HepG2 (cell line): Measurements from ENCODE around the gene PROX2. TPM values are rescaled to one million over a fixed set of nuclear protein-coding genes. Genes with fewer than 3 reads are reported as not detected.
A peak's percentile ranks its signal among the peaks of the same experiment; 100 is the strongest.

Experiments used
- CBX5 ChIP-seq: sonication (generic); formaldehyde crosslinking; IDR thresholded peaks from 2 replicates; pipeline ENCODE4 v1.4.0; 2020; ENCODE audit warnings: missing genetic modification reagents, borderline replicate concordance
- HOXA5 ChIP-seq: sonication (generic); formaldehyde crosslinking; IDR thresholded peaks from 2 replicates; pipeline ENCODE4 v1.4.0; 2020; ENCODE audit warnings: missing genetic modification reagents
- HOXA7 ChIP-seq: sonication (generic); formaldehyde crosslinking; IDR thresholded peaks from 2 replicates; pipeline ENCODE4 v1.8.1; 2022; ENCODE audit warnings: mild to moderate bottlenecking, missing genetic modification reagents, moderate library complexity
- IKZF1 ChIP-seq: fragments of 450-650 bp; IDR thresholded peaks from 2 replicates; pipeline ENCODE4 v1.7.1; 2016
- ISL2 ChIP-seq: sonication (generic); formaldehyde crosslinking; IDR thresholded peaks from 2 replicates; pipeline ENCODE4 v1.5.0; 2020; ENCODE audit warnings: missing genetic modification reagents
- ONECUT2 ChIP-seq: sonication (generic); formaldehyde crosslinking; IDR thresholded peaks from 2 replicates; pipeline ENCODE4 v1.4.0; 2020; ENCODE audit warnings: missing genetic modification reagents
- PPARG ChIP-seq: conservative IDR thresholded peaks from 2 replicates; pipeline ENCODE4 v1.6.1; 2016; ENCODE audit warnings: missing biosample characterization, missing genetic modification reagents
- RFXAP ChIP-seq: sonication (generic); formaldehyde crosslinking; IDR thresholded peaks from 2 replicates; pipeline ENCODE4 v1.4.0; 2020; ENCODE audit warnings: missing genetic modification reagents, borderline replicate concordance
- SIN3B ChIP-seq: fragments of 150-350 bp; IDR thresholded peaks from 2 replicates; pipeline ENCODE4 v1.6.1; 2014; ENCODE audit warnings: low read length
- SMARCC2 ChIP-seq: fragments of 450-650 bp; IDR thresholded peaks from 2 replicates; pipeline ENCODE4 v1.6.1; 2017; ENCODE audit warnings: antibody characterized with exemption, mild to moderate bottlenecking
- SMARCE1 ChIP-seq: fragments of 450-650 bp; IDR thresholded peaks from 2 replicates; pipeline ENCODE4 v1.6.1; 2017; ENCODE audit warnings: borderline replicate concordance
- SP2 ChIP-seq: sonication (generic); formaldehyde crosslinking; IDR thresholded peaks from 2 replicates; pipeline ENCODE4 v1.5.1; 2020; ENCODE audit warnings: mild to moderate bottlenecking, missing genetic modification reagents
- SP4 ChIP-seq: sonication (generic); formaldehyde crosslinking; IDR thresholded peaks from 2 replicates; pipeline ENCODE4 v1.8.1; 2023; ENCODE audit warnings: mild to moderate bottlenecking, missing genetic modification reagents
- TFDP2 ChIP-seq: sonication (generic); formaldehyde crosslinking; IDR thresholded peaks from 2 replicates; pipeline ENCODE4 v1.4.0; 2020; ENCODE audit warnings: missing genetic modification reagents
- TOPORS ChIP-seq: sonication (generic); formaldehyde crosslinking; IDR thresholded peaks from 2 replicates; pipeline ENCODE4 v1.8.0; 2023; ENCODE audit warnings: mild to moderate bottlenecking, missing genetic modification reagents
- XRCC5 ChIP-seq: fragments of 200-400 bp; formaldehyde crosslinking; optimal IDR thresholded peaks from 2 replicates; pipeline ENCODE3; 2017; ENCODE audit warnings: mild to moderate bottlenecking, low read length
- ZBTB10 ChIP-seq: sonication (generic); formaldehyde crosslinking; IDR thresholded peaks from 2 replicates; pipeline ENCODE4 v1.4.0; 2020; ENCODE audit warnings: missing genetic modification reagents, borderline replicate concordance
- ZBTB33 ChIP-seq: sonication (generic); formaldehyde crosslinking; IDR thresholded peaks from 2 replicates; pipeline ENCODE4 v1.4.0; 2020; ENCODE audit warnings: missing genetic modification reagents
- ZMYM3 ChIP-seq: sonication (generic); formaldehyde crosslinking; IDR thresholded peaks from 2 replicates; pipeline ENCODE4 v1.5.1; 2020; ENCODE audit warnings: mild to moderate bottlenecking, missing genetic modification reagents
- ZNF496 ChIP-seq: sonication (generic); formaldehyde crosslinking; IDR thresholded peaks from 2 replicates; pipeline ENCODE4 v1.8.1; 2023; ENCODE audit warnings: mild to moderate bottlenecking, moderate library complexity, missing genetic modification reagents; ENCODE audit not compliant: insufficient replicate concordance
- ZNF703 ChIP-seq: sonication (generic); formaldehyde crosslinking; IDR thresholded peaks from 2 replicates; pipeline ENCODE4 v1.5.1; 2020; ENCODE audit warnings: missing genetic modification reagents, mild to moderate bottlenecking, moderate library complexity, borderline replicate concordance
- ZNF749 ChIP-seq: sonication (generic); formaldehyde crosslinking; IDR thresholded peaks from 2 replicates; pipeline ENCODE4 v1.8.0; 2022; ENCODE audit warnings: mild to moderate bottlenecking, missing genetic modification reagents, moderate library complexity, borderline replicate concordance
- ZSCAN31 ChIP-seq: sonication (generic); formaldehyde crosslinking; IDR thresholded peaks from 2 replicates; pipeline ENCODE4 v1.5.0; 2020; ENCODE audit warnings: low read depth, mild to moderate bottlenecking, missing genetic modification reagents
- polyA plus RNA-seq, 8 experiments: library from polyadenylated mRNA; depleted of rRNA in 3 of 8; stranded (reverse) in 7 of 8; unstranded in 1 of 8; fragments of >200 nt; fragmentation: Illumina TruSeq in 4 of 8; extraction: Trizol in 4 of 8; gene quantifications; 2 replicates each; pipeline versions ENCODE4 v1.2.1 to v1.2.3, GENCODE V29; 2011 to 2016; ENCODE audit warnings: low read depth in 4 of 8, missing spikeins in 1 of 8, mixed read lengths in 1 of 8; ENCODE audit not compliant: insufficient read depth in 1 of 8
- total RNA-seq, 5 experiments: library from RNA; depleted of rRNA; stranded (reverse); fragments of >200 nt; fragmentation: Illumina TruSeq; extraction: Trizol; gene quantifications; 2 replicates each; pipeline ENCODE4 v1.2.3, GENCODE V29; 2016; ENCODE audit warnings: low read depth in 1 of 5
- TF ChIP-seq, protein P1 (sequence below): sonication (generic); formaldehyde crosslinking; IDR thresholded peaks from 2 replicates; pipeline ENCODE4 v1.4.0; 2020; ENCODE audit warnings: missing genetic modification reagents

Gene PROX2
- total and polyA plus RNA-seq, 2 of the 13 experiments (the other 11 are each of a cell fraction or from before 2014, with no cell fraction given) = not detected

DNA sequence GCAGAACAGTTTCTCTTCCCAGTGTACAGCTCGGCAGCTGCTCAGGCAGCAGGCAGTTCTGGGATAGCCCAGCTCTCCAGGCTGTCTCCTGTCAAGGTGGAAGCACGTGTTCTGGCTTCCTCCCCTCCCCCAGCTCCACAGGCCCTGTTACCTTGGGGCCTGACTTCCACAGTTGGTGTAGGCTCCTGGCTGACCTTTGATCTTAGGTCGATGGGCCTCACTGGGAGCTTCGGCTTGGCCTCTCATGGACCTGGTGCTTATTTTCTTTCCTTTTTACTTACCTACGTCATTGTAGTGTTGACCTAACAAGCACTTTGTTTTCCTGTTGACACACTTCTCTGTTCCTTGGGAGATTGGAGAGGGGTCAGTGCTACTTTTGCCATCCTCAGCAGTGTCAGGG lies 22.7 kb upstream of the PROX2 start (continued):
- TF ChIP-seq TOPORS (no peak), HOXA7 (no peak), ZNF496 (CRISPR knock-in tag) (no peak), SP4 (CRISPR knock-in tag) (0 out of 2 replicates have a peak, but pooled peaks have one; percentile 43), IKZF1 (no peak), ZNF703 (CRISPR knock-in tag) (no peak), ZMYM3 (CRISPR knock-in tag) (peak; percentile 63), ZNF749 (CRISPR knock-in tag) (peak; percentile 33; the same call in 1 of the 2 replicates), ISL2 (CRISPR knock-in tag) (no peak), ONECUT2 (CRISPR knock-in tag) (peak; percentile 80), ZBTB10 (CRISPR knock-in tag) (no peak), XRCC5 (peak; percentile 40), RFXAP (peak; percentile 66; the same call in 1 of the 2 replicates), PPARG (0 out of 2 replicates have a peak, but pooled peaks have one; percentile 47), SMARCE1 (no peak), CBX5 (CRISPR knock-in tag) (no peak; the same call in 1 of the 2 replicates), HOXA5 (CRISPR knock-in tag) (0 out of 2 replicates have a peak, but pooled peaks have one; percentile 64), SP2 (CRISPR knock-in tag) (no peak), SIN3B (no peak), TFDP2 (CRISPR knock-in tag) (peak; percentile 78), SMARCC2 (no peak), ZBTB33 (CRISPR knock-in tag) (no peak; the same call in 1 of the 2 replicates), ZSCAN31 (CRISPR knock-in tag) (no peak; the same call in 1 of the 2 replicates)
- TF ChIP-seq, protein P1, sequence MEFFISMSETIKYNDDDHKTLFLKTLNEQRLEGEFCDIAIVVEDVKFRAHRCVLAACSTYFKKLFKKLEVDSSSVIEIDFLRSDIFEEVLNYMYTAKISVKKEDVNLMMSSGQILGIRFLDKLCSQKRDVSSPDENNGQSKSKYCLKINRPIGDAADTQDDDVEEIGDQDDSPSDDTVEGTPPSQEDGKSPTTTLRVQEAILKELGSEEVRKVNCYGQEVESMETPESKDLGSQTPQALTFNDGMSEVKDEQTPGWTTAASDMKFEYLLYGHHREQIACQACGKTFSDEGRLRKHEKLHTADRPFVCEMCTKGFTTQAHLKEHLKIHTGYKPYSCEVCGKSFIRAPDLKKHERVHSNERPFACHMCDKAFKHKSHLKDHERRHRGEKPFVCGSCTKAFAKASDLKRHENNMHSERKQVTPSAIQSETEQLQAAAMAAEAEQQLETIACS (CRISPR knock-in tag) = no peak
